Glomerular visceral epithelial cell (primary cell): ENCODE results near the gene EFHC1.
"Not testable (repeated sequence)": the region's sequence is repeated elsewhere in the genome, so short reads cannot be mapped to it uniquely, and the experiment has no call there.

Source experiments
- DNase-seq: peaks from one replicate; pipeline ENCODE4 v3.0.0-alpha.2; 2016; ENCODE audit errors: extremely low spot score

Gene EFHC1

DNA sequence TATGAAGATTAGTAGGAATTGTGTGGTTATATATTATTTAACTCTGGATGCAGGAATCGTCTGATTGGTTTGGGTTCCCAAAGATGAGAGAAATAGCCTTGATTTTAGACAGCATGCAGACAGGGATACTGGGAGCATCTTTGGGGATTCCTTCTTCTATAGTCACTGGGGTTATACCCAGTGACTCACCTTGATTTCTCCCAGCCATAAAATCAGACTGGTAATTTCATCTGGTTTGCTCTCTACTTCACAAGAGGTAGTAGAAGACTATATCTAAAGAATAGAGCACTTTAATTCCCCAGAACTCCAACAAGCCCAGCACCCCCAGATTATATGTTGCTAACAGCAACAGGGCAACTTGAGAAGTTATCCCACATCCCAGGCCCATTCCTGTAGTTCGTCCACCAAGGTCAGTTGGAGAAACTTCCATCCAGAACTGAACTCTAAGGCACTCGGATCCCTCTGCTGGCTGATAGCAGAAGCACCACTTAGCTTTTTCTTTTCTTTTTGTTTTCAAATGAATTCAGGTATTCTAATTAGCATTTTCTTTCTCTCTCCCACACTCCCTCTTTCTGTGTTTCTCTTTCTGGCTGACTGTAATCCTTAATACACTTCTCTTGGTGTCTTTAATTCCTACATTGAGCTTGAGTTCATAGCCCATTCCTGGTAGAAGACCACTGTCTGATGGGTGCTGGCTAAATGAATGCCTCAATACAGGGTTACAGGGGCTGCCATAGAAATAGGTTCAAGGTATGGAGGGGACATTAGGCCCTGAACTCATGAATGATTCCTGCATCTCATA is 20.4 kb upstream of the EFHC1 start:
- peak; percentile 64 for DNase-seq

DNA sequence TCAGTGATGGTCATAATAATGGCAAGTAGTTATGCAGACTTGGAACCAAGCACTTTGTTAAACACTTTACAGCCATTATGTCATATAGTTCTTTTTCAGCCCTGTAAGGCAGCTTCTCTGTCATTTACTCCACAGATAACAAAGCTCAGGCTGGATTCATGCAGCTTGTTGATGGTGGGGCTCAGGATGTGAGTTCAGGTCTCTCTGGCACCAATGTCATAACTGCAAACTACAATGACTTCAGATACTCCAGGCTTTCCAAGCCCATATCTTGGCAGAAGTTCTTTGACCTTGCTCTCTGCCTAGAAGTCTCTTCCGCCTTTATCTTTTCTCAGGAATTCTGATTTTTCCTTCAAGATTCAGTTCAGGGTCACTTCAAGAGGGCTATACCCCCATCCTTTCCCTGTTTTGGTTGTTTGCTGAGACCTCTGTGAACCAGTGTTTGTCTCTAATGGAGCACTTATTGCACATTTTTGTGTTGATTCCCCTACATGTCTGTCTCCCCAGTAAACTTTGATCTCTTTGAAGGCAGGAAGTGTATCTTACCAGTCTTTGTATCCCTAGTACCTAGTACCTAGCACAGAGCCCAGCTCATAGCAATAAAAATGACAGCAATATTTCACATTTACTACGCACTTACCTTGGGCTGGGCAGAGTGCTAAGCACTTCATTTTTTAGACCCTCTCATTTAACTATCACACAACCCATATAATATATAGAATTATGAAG is 19.7 kb upstream of the EFHC1 start:
- no peak for DNase-seq

DNA sequence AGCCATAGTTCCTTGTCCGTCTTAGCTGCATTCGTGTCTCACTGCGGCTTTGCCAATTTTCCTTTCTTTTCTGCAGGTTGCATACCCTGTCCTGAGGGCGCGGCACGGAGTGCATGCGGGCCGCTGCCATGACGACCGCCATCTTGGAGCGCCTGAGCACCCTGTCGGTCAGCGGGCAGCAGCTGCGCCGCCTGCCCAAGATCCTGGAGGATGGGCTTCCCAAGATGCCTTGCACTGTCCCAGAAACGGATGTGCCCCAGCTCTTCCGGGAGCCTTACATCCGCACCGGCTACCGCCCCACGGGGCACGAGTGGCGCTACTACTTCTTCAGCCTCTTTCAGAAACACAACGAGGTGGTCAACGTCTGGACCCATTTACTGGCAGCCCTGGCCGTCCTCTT is 17.1 kb upstream of the EFHC1 start:
- no peak for DNase-seq

DNA sequence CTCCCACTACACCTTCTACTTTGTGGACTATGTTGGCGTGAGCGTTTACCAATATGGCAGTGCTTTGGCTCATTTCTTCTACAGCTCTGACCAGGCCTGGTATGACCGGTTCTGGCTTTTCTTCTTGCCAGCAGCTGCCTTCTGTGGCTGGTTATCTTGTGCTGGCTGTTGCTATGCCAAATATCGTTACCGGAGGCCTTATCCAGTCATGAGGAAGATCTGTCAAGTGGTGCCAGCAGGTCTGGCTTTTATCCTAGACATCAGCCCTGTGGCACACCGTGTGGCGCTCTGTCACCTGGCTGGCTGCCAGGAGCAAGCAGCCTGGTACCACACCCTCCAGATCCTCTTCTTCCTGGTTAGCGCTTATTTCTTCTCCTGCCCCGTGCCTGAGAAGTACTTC is 16.5 kb upstream of the EFHC1 start:
- DNase-seq, result no peak

DNA sequence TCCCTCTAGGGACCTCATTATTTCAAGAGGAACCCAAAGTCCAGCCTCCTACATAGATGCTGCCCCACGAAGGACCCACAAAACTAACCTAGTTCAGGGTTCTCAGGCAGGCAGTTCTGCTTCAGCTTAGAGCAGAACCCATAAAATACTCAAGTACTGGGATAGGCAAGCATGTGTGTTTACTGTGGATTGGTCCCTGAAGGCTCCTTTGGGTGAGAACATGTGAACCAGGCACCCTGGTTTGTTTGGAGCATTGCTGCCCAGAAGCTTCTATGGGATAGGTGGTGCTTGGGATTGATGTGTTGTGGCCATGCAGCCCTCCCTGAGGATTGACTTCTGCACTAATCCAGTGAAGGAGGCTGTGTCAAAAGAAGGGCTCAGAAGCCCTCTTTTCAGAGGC is 14.9 kb upstream of the EFHC1 start:
- no peak for DNase-seq

DNA sequence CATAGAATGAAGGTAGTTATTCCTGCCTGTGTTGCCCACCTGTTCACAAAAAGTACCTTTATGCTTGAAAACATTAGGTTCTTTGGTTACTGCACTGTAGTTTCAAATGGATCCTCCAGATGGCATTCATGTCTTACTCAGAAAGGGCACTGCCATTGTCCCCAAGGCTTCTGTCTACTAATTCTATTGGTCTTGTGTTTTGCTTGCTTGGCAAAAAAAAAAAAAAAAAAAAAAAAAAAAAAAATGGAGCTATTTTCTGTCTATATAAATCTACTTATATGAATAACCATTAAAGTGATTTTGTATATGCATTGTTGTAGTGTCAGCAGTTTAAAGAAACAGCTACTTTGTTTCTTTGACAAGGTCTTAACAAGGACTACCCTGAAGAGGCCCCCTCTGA is 12.7 kb upstream of the EFHC1 start:
- peak; percentile 53 for DNase-seq

DNA sequence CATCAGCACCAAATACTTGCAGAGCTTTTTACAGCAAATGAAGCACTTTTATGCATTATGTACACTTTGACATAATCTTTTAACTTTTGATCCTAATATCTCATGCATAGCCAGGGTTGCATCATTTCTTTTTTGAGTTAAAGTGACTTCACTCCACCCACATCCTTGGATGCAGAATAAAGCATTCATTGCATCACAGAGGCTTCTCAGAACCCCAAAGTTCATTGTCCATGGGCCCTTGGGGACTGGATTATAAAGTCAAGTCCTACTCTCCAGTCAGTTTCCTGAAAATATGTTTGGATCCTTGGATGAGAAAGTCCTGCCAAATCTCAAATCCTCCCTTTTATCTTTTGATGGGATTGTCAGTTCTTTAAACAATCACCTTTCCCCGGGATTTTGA is 10.6 kb upstream of the EFHC1 start:
- DNase-seq, result no peak

DNA sequence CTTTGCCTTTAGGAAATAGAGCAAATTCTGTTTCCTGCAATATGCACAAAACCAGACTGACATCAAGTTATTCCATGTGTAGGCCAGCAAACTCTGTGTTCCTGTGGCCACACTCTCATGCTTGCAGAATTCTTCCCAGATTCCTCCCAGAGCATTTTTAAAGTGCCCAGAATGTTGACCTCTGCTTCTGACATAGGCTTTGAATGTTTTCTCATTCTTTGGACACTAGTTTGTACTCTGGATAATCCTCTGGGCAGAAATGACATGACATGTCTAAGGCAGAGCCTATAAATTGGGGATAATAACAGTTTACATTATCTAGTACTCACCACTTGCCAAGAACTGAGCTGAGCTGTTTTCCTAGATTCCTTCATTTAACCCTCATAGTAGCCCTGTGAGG is 9.2 kb upstream of the EFHC1 start:
- no peak for DNase-seq

DNA sequence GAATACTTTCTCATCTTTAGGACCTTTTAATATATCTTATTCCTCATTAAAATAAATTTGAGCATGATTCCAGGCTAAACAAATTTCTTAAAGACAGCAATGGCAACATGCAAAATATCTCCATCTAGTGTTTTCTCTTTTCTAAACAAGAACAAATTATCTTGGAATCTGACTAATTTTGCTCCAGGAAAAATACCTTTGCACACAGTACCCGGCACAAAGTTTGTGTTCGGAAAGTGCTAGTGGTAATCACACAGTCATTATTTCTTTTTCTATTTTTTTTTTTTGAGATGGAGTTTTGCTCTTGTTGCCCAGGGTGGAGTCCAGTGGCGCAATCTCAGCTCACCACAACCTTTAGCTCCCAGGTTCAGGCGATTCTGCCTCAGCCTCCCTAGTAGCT is 8.2 kb upstream of the EFHC1 start:
- no peak for DNase-seq

DNA sequence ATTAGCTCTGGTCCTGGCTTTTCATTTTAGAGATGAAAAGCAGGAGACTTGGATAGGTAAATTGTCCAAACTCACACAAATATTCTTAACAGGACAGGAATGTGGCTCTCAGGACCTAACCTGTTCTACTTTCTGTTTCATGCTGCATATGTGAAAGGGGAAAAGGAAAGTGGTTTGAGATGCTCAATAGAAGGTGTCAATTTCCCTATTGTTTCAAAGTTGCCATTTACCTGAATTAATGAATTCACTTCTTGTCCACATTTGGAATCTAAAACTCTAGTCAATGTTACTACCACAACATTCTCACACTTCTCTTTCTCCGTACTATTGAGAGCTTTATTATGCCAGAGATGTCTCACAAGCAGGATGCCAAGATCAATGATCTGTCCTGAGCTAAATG is 4.8 kb upstream of the EFHC1 start:
- no peak for DNase-seq

DNA sequence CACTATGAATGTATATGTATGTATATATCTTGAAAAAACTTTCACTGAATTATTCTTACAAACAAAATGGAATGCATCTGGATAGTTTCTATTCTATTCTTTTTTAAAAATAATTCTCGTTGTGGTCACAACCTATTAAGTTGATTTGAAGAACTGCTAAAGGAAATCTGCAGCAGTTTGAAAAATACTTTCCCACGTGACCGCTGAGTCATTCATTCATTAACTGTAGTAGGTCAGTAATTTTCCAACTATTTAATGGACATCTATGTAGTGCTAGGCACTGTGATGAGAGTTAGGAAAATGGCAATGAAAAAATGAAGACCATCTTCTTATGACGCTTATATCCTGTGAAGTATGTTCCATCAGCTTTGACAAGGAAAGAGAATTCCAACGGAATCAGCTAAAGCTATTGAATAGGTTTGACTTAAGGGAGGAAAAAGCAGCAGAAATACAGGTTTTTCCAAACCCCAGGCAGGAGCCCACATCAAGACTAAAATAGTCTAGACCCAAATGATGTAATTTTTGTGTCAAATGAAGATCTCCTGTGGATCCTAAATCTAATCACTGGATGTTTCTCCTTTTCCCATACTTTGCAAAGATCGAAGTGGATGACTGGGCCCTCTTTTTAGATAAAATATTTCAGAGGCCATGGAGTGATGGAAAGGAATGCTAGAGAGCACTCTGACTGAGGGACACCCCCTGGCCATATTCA is 4.1 kb upstream of the EFHC1 start:
- no peak for DNase-seq

DNA sequence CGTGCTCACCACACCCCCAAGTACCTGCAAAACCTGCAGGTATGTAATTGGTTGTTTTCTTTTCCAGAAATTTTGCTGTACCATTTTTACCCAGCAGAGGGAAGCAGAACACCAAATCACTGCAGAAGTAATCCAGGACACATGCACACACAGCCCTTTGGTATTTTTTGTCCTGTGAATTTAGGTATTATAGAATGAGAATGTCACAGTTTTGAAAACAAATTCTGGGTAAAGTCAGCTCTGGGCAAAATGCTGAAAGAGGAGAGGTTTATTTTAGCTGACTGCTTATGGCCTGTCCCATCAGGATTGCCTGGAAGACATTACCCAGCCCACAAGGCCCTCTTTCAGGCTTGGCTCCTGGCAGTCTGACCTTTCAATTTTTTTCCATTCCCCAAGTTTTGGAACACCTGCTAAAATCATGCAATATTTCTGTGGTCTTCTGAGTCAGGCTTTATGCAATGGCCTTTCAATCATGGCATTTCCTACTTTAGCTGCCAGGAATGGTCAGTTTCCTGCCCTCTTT is 3.5 kb upstream of the EFHC1 start:
- DNase-seq, result peak; percentile 71

DNA sequence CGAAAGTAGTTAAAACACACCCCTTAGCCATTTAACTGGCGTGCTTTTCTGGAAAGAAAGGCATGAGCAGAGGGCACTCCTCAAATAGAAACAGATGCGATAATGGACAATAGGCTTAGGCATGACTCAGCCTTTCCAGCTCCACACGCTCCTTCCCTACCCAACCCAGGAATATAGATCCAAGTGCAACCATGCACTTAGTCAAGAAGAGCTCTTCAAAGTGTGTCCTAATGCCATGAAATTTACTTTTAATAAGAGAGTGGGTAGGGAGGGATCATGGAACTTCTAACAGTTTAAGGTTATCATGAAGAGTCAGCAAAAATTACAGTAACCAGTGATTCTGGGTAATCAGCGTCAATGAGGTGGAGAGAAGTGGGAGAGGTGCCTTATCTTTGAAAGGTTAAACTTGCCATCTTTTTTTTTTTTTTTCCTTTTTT is 2.4 kb upstream of the EFHC1 start:
- DNase-seq, result peak; percentile 55

DNA sequence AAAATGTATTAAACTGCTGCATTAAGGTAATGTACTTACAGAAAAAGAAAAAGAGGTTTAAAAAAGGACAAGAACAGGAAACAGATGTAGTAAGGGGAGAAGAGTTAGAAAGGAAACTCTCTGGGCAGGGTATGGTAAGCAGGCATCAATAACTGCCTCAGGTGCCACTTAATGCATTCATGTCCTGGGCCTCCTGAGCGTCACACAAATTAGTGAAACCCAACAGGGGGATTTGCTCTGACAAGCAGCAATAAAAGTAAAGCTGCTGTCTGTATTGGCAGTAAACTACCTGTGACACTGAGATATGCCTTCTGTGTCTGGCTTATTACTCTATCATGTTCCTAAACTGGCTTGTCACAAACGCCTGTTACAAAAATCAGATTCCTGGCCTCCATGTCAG is 1.5 kb upstream of the EFHC1 start:
- no peak for DNase-seq

DNA sequence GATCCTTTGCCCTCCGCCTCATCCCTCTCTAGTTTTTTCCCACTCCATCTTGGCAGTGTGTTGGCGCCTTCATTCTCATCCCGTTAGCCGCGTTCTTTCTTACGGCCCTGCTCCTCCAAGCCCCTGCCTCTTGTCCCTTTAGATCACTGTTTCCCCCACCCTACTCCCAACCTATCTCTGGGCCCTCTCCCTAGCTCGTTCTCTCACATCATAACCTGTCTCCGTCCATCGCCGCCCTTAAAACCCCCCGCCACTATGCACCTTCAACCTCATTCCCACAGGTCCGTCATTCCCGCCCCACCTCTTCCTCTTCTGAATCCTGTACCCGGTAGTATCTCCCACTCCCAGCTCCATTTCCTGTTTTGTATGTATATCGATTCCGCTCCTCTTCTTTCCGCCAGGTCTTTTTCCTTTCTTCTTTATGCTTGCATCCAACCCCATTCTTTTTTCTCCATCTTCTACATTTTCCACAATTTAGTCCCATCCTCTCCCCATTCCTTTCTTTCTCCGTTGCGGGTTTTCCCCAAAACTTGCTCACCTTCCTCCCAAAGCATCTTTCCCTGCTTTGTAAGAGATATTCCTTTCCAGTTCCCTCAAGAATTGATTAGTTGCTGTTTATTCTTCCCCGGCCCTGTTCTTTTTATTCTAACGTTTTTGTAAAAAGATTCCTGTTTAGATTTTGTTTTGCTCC is 671 bp downstream of the EFHC1 start:
- peak; percentile 67 for DNase-seq

DNA sequence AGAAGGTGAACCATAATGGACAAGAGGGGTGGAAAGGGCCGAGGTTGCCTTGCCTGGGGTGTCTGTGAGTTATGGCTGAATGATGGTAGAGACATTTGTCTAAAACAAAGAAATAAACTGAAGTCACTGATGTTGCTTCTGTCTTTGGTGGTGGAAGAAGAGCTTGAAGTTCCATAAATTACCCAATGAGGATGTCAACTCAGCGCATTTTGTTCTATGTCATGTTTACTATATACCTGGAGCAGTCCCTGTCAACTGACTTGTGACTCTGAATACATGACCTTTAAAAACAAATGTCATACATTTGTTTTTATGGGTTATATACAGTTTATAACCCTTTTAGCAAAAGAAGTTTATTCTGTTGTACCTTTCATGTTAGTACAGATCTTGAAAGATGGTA is 2.0 kb downstream of the EFHC1 start:
- no peak for DNase-seq

DNA sequence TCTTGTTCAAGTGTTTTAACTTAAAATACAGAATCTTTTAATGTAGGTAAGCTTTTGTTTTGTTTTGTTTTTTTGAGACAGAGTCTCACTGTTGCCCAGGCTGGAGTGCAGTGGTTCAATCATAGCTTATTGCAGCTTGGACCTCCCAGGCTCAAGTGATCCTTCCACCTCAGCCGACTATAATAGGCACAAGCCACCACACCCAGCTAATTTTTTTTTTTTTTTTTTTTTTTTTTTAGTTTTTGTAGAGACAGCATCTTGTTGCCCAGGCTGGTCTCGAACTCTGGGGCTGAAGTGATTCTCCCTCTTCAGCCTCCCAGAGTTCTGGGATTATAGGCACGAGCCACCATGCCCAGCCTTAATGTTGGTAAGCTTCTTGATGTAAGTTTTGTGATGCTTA is 3.3 kb downstream of the EFHC1 start:
- no peak for DNase-seq

DNA sequence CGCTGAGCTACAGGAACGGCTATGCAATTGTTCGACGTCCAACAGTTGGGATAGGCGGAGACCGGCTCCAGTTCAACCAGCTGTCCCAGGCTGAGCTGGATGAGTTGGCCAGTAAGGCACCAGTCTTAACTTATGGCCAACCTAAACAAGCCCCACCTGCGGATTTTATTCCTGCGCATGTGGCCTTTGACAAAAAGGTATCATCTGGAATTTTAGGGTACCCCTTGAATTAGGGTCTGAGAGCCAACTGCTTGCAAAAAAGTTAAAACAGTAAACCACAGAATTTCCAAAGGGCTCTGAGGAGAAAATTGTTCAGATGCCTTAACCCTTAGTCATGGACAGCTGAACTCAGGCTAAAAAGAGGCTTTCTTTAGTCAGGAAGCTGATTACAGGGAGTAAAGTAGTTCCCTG is 3.8 kb downstream of the EFHC1 start:
- peak; percentile 86 for DNase-seq

DNA sequence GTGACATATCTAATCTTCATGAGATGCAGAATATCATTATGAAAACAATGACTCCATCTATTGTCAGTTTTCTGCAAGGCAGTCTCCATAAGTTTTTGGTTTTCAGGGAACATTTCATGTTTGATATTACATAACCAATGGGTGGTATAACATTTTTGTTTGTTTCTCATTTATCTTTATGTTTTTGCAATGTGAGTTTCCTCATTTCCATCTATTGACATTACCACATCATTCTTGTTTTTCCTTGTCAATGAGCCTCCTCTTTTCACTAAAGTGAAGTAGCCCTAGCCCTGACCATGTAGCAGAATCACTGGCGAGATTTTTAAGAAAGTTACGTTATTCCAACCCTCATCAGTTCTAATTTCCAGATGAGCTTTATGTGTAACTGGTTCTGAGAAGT is 4.4 kb downstream of the EFHC1 start:
- DNase-seq, result no peak

DNA sequence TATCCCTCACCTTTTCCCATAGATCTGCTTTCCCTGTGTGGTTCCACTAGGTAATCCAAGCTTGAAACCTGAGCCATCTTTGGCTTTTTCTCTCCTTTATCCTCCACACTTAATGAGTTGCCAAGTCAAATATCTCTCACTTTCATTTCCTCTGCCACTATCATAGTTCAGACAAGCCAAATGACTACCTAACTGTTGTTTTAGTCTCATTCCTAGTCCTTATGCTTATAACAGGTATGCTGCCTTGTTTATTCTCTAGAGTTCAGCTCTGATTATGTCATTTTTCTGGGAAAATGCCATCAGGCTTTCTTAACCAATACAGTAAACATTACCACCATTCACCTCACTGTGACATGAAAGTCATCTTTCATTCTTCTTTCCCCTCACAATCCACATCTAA is 6.5 kb downstream of the EFHC1 start:
- no peak for DNase-seq

DNA sequence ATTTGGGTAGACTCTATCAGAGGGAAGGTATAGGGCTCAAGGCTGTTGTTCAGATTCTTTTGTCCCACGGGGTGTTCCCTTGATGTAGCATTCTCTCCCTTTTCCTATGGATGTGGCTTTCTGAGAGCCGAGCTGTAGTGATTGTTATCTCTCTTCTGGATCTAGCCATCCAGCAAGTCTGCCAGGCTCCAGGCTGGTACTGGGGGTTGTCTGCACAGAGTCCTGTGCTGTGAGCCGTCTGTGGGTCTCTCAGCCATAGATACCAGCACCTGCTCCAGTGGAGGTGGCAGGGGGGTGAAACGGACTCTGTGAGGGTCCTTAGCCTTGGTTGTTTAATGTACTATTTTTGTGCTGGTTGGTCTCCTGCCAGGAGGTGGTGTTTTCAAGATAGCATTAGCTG is 13.2 kb downstream of the EFHC1 start:
- DNase-seq, result not testable (repeated sequence)

DNA sequence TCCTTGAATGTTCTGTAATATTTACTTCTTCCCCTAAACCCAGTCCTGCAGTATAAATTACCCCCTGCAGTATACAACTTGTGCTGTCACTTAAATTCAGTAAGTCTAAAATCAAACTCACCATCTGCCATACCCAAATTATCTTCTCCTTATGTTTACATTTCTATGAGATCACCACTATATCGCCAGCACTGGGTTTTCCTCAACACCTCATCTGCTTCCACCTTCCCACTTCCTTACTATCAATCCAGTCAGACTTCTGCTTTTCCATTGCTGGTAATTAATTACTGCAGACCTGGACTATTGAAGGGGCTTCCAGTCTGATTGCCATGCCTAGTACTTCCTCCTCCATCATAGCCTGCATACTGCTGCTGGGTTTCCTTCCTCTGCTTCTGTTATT is 15.2 kb downstream of the EFHC1 start:
- no peak for DNase-seq
